DMS53 treated with DMSO at 0.1 percent for 48 hours (cell line): ENCODE results near the gene TMEM33.
"Not testable (repeated sequence)": the region's sequence is repeated elsewhere in the genome, so short reads cannot be mapped to it uniquely, and the experiment has no call there.

ENCODE experiments used
- DNase-seq: peaks from one replicate; lab custom pipeline; 2025; ENCODE audit not compliant: unreplicated experiment; lab: John Stamatoyannopoulos, UW

The TMEM33 gene, protein sequence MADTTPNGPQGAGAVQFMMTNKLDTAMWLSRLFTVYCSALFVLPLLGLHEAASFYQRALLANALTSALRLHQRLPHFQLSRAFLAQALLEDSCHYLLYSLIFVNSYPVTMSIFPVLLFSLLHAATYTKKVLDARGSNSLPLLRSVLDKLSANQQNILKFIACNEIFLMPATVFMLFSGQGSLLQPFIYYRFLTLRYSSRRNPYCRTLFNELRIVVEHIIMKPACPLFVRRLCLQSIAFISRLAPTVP

DNA sequence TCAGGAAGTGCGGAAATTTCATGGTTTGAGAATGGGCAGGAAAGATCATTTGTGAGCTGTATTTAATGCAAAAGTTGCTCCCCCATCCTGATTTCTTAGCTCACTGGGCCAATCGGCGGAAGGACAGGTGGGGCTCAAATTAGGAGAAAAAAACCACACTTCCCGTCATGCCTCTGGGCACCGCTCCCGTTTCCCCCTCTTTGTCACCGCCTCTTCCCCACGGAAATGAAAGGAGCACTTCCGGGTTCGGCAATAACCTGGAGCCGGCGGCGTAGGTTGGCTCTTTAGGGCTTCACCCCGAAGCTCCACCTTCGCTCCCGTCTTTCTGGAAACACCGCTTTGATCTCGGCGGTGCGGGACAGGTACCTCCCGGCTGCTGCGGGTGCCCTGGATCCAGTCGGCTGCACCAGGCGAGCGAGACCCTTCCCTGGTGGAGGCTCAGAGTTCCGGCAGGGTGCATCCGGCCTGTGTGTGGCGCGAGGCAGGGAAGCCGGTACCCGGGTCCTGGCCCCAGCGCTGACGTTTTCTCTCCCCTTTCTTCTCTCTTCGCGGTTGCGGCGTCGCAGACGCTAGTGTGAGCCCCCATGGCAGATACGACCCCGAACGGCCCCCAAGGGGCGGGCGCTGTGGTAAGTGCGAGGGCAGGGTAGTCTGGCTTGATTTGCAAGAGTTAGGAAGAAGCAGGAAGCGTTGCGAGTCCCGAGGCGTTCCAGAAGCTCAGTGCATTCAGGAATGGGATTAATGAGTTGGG is at the start of gene TMEM33:
Gene TMEM33 (plus strand): TSS at position 529 of the 751 bp plus-strand sequence. CDS start 56 bp downstream, at position 585.
- DNase-seq, result peak; percentile 98

DNA sequence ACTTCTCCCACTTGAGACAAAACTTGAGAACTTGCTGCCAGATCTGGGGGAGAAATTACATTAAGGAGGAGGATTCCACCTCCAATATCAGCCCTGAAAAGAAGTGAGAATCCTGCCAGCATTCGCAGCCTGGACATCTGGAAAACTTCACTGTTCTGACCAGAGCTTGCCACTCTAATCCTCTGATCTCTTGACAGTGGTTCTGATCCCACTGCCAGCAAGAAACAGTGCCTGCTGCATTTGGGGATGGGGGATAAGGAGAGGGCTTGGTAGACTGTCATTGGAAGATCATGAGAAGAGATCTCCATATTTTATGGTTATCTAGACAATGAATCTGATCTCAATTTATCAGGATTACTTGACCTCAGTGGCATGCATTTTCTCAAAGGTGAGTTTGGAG is 49.8 kb upstream of the TMEM33 start:
- DNase-seq, result no peak

DNA sequence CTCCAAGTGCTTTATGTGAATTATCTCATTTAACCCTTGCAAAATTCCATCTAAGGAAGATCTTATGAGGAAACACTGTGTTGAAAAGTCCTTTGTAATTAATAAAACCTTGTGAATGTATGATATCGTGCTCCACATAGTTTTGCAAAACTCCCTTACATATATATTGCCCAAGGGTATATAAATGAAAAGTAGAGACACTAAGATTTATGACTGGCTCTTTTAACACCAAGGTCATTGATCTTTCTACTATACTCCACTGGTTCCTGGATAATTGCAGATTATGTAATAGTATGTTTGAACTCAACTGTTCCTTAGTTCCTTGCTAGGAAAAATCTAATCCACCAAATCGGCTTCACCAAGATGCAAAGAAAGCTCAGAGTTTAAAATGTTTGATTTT is 48.0 kb upstream of the TMEM33 start:
- DNase-seq, result no peak

DNA sequence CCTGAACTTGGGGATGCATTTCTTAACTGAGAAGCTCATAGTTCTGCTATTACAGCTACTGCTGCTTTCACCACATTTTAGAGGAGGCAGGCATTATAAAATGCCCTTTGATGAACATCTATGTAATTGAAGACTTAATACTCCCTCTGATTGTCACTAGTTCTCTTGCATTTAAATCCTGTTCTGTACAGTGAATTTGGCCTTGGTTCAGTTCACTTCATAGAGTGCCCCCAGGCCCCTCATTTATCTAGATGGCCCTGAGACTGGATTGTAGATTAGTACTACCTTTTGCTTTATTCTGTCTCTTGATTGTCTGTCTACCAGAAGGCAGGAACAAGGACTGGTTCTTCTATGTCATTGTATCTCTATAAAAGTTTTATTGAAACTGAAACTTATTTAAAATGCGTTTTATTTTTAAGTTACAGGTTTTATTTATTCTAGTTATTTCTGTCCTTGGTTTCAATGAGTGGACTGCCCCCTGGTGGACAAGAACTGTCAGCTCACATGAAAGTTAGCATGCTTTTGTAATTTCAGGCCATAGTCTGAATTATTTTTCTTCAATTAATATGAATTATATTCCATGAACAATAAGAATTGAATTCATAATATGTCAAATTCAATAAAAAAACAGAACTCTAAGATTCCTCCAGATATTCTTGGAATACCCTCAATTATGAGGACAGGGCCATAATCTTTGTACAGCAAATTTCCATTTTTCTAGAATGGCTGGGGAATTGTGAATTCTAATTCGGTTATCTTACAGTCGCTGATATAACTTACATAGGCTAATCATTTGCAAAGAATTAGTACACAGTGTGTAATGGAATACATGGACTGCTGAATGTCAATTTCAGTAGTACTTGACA is 47.2 kb upstream of the TMEM33 start:
- DNase-seq, result peak; percentile 63

DNA sequence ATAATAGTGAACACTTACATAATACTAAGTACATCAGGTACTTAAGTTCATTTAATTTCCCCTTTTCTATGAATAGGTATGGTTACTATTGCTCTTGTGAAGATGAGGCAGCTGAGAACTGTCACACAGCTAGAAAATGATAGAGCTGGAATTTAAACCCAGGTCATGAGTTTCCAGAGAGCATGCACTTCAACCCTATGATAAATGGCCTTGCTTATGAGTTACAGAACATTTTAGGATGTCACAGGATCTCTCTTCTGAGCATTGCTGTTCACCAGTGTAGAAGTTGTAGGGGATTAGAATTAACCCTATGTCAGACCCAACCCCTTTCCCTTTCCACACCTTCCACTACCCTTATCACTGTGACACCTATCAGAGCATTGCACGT is 46.5 kb upstream of the TMEM33 start:
- DNase-seq, result no peak

DNA sequence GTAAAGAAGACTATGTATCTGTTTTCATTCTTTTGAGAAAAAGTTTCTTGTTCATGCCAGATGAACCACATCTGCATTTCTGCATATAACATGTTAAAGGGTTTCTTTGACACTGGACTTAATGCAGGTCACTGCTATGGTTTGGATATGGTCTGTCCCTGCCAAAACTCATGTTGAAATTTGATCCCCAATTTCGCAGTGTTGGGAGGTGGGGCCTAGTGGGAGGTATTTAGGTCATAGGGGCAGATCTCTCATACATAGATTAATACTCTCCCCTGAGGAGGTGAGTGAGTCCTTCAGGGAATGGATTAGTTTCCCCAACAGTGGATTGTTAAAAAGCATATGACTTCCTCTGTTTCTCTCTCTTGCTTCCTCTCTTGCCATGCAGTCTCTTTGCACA is 45.9 kb upstream of the TMEM33 start:
- DNase-seq, result no peak

DNA sequence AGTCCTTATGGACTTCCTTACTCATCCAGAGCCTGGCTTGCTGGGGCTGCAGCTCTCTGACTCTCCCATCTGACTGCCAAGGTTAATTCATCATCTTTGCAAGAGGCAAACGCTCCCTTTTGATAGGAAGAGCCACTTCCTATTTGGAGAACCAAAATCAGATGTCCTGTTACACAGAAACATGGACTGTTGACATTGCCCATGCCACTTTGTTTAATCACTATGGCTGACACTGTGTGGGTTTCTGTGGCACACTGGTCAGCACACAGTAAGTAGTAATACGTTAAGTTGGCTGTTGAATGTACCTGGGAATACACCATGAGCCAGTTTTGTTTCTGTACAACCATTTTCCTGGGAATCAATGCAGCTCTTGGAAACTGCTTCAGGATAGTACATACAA is 45.1 kb upstream of the TMEM33 start:
- DNase-seq, result no peak

DNA sequence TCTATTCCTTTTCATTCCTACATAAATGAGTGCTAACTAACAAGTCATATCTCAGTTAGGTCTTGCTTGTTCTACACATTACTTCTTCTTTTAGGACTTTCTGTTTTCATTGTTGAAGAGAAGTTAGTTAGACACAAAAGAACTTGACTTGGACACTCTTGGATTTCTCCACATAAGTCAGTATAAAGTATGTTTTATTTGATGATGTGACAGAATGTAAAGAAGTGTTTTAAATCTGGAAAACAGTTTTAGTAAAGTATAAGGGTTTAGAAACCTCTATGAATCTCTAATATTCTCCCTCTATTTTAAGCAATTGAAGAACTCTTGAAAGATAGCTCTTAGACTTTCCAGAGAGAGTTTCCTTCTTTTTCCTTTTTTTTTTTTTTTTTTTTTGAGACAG is 38.6 kb upstream of the TMEM33 start:
- no peak for DNase-seq

DNA sequence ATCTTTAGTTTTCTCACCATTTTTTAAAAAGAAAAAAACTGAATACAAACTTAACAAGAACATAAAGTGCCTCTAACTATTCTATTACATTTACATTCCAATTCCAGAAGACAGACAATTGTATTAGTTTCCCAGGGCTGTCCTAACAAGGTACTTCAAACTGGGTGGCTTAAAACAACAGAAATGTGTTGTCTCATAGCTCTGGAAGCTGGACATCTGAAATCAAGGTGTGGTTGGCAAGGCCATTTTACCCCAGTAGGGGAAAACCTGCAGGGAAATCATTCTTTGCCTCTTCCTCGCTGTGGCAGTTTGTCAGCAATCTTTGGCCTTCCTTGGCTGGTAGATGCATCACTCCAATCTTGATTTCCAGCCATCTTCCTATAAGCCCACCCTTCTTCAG is 37.5 kb upstream of the TMEM33 start:
- no peak for DNase-seq

DNA sequence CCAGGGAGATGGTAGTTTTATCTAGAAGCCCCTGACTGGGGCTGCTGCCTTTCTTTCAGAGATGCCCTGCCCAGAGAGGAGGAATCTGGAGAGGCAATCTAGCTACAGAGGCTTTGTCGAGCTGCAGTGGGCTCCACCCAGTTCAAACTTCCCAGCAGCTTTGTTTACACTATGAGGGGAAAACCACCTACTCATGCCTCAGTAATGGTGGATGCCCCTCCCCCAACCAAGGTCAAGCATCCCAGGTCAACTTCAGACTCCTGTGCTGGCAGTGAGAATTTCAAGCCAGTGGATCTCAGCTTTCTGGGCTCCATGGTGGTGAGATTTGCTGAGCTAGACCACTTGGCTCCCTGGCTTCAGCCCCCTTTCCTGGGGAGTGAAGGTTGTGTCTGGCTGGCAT is 26.1 kb upstream of the TMEM33 start:
- not testable (repeated sequence) for DNase-seq

DNA sequence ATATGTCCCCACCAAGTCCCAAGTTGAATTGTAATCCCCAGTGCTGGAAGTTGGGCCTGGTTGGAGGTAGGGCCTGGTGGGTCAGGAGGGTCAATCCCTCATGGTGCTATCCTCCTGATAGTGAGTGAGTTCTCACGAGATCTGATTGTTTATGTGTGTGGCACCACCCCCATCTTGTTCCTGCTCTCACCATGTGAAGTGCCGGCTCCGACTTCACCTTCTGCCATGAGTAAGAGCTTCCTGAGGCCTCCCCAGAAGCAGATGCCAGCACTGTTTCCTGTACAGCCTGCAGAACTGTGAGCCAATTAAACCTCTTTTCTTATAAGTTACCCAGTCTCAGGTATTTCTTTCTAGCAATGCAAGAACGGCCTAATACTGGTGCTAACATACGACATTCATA is 22.7 kb upstream of the TMEM33 start:
- DNase-seq, result no peak

DNA sequence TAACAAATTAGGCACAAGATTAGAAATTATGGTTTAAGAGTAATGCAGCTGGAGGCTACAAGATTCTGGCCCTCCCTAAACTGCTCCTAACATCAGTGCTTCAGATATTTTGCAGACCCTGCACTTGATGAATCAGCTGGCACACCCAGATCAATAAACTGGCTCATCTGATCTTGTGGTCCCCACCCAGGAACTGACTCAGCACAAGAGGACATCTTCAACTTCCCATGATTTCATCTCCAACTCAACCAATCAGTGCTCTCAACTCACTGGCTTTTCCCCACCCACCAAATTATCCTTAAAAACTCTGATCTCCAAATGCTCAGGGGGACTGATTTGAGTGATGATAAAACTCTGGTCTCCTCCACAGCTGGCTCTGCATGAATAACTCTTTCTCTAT is 21.7 kb upstream of the TMEM33 start:
- DNase-seq, result no peak

DNA sequence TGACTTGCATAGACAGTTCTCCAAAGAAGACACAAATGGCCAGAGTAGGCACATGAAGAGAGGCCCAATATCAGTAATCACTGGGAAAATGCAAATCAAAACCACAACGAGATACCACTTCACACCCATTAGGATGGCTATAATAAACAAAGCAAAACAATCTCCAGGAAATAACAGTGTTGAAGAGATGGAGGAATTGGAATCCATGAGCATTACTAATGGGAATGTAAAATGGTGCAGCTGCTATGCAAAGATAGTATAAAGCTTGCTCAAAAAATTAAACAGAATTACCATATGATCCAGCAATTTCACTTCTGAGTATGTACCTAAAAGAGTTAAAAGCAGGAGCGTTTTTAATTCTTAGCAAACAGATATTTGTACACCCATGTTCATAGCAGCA is 17.0 kb upstream of the TMEM33 start:
- DNase-seq, result no peak

DNA sequence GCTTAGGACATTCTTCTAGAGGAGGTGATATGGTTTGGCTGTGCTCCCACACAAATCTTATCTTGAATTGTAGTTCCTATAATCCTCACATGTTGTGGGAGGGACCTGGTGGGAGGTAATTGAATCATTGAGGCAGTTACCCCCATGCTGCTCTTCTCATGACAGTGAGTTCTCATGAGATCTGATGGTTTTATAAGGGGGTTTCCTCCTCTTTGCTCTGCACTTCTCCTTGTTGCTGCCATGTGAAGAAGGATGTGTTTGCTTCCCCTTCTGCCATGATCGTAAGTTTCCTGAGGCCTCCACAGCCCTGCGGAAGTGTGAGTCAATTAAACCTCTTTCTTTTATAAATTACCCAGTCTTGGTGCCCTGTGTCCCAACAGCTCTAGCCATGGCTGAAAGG is 14.8 kb upstream of the TMEM33 start:
- DNase-seq, result not testable (repeated sequence)

DNA sequence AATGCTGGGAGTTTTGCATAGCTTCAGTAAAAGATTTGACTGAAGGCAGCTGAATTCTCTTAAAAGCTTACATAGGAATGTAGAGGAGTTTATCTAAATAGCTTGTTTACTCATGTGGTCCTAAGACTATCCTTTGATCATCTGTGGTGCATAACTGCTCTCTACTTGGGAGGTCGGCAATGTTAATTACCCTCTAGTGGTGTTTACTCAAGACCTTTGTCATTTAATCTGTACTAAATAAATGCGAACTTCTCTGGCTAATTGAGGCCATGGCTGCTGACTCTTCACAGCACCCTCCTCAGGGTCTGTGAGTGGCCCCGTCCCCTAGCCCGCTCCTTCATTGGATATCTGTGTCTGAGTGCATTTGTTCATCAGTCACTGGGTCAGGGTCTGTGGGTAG is 13.8 kb upstream of the TMEM33 start:
- DNase-seq, result no peak

DNA sequence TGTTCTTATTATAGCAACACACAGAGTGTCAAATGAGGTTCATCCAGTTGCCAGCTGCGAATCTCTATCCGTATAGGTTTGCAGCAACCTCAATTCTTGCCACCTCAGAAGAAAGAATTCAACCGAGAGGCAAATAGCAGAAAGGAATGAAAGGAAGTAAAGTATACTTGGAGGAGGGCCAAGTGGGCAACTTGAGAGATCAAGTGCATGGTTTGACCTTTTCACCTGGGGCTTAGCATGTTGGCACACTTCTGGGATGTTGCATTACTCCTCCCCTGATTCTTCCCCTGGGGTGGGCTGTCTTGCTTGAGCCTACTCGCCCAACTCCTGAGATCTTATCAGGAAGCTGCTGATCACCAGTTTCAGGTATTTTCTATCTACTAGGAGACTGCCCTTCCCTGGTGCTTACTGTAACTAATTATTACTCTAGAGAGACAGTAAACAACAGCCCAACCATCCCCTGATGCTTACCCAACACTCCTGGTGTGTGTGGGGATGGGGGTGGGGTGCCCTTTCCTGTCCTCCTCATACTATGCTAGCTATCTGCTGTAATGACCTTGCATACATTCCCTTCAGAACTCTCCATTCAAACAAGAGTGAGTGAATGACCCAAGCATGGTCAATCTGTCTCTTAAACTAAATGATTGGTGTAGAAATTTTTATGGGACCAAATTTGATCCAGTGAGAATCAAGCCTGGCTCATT is 7.3 kb upstream of the TMEM33 start:
- no peak for DNase-seq

DNA sequence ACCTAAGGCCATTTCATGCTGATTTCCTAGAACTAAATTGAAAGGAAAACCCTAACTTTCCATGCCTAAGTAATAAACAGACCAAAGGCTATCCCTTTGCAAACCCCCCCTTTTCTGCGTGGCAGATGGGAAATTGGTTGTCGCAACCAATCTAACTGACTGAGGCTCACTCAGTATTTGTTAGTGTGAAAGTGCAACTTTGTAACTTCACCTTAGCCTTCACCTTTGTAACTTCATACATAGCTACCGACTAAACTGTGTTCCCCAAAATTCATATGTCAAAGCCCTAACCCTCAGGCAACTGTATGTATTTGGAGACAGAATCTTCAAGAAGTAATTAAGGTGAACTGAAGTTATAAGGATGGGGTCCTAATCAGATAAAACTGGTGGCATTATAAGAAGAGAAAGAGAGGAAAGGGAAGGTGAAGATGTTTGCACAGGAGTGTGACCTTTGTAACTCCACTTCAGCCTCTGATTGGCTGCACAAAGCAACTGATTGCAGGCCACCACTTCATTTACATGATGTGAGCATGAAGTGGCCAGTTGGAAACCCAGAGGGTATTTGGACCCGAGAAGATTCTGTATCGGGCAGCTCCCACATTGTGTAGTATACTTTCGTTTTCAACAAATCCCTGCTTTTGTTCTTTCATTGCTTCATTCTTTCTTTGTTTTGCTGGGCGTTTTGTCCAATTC is 4.9 kb upstream of the TMEM33 start:
- no peak for DNase-seq

DNA sequence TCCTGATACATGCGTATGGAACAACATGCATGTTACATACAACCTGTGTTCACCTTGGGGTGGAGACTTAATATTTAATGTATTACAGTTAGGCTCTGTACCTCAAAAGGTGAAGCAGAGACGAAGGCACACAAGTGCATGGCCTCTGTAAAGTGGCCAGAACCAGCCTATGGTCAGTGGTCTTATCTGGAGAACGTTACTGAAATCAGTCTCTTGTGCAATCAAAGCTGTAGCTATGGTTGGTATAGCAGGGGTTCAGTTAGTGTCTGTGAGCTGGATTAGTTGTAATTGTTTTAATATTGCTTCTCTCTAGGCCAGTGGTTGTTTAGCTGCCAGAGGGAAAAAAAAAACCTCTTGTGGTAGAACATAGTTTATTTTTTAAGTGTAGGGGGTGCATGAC is 2.2 kb upstream of the TMEM33 start:
- DNase-seq, result no peak

DNA sequence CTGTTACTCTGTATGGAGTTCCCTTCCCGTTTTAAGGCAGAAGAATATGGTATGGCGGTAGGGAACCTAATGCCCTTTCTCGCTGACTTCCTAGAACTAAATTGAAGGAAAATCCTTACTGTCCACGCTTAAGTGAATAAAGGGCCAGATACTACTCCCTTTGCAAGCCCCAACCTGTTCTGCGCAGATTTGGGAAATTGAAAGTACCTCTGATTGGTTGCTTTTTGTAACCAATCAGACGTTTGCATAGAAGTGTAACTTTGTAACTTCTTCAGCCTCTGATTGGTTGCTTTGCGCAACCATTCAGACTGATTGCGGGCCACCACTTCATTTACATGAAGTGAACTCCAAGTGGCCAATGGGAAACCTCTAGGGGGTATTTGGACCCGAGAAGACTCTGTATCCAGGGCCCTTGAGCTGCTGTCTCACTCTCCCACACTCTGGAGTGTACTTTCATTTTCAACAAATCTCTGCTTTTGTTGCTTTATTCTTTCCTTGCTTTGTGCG is 1.2 kb upstream of the TMEM33 start:
- peak; percentile 49 for DNase-seq

DNA sequence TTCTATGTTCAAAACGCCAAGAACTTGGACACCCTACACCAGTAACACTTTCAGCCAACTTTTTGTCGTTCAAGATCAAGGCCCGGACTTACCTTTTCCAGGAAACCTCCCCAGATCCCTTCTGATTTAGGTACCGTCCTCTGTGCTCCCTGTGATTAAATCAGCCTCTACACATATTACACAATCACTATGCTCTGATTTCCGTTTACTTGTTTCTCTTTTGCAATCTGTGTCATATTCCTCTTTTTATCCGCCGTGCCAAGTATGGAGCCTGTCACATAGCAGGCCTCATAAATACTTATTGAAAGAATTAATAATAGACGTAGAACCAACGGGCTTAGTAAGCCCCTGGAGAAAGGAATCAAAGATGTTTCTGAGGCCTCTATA is 722 bp upstream of the TMEM33 start:
- peak; percentile 75 for DNase-seq

DNA sequence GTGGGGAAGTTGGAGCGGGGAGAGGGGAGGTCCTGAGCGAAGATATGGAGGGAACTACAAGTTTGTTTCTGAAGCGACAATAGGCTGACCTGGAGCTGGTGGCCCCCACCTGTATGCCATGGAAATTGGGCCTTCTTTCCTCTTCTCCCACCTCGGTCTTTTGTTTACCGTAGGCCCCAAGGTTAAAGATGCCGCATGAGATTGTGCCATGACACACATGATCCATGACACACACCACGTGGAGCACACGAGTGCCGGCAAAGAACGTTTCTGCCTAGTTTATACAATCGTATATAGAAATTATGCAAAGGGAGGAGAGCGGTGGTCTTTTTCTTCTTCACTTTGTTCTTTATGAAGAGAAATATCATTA is 408 bp downstream of the TMEM33 start:
- DNase-seq, result no peak
